Prostate gland (tissue), 2 donors: ENCODE data around the gene C16orf89.

Experiments used
- POLR2A ChIP-seq: fragments of 450-650 bp; IDR thresholded peaks from one replicate; pipeline ENCODE4 v1.6.1; 2016; ENCODE audit warnings: antibody characterized with exemption, mild to moderate bottlenecking
- POLR2AphosphoS5 ChIP-seq: sonication (generic); formaldehyde crosslinking; IDR thresholded peaks from one replicate; pipeline ENCODE4 v1.6.1; 2017; ENCODE audit warnings: antibody characterized with exemption
- TF ChIP-seq, protein P1 (sequence below), 4 experiments: fragments of 200-600 bp in 2 of 4; fragments of 450-650 bp in 2 of 4; sonication (generic) in 2 of 4; IDR thresholded peaks; 1 replicate in 3 of 4; 2 replicates in 1 of 4; pipeline ENCODE4 v1.5.1; 2016 to 2019; ENCODE audit warnings: antibody characterized with exemption in 4 of 4, mild to moderate bottlenecking in 2 of 4, moderate library complexity in 2 of 4

DNA sequence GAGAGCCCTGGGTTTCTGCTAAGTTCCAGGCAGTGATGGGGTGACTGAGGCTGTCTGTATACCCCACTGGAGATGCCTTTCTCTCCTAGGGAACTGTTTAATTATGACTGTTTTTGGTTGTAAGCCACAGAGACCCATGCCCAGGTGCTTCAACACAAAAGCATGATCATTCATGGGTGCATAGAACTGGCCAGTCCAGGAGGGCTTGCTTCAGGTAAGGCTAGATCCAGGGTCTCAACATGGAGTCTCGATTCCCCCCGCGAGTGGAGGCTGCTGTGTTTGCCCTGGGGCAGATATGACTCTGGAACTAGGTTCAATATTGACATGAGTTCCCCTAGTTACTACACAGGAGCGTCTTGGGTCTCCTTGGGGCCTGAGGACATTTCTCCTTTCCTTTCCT is 49.9 kb downstream of the C16orf89 start:
- no peak for TF ChIP-seq POLR2AphosphoS5
- TF ChIP-seq POLR2A, result no peak
- TF ChIP-seq, protein P1, sequence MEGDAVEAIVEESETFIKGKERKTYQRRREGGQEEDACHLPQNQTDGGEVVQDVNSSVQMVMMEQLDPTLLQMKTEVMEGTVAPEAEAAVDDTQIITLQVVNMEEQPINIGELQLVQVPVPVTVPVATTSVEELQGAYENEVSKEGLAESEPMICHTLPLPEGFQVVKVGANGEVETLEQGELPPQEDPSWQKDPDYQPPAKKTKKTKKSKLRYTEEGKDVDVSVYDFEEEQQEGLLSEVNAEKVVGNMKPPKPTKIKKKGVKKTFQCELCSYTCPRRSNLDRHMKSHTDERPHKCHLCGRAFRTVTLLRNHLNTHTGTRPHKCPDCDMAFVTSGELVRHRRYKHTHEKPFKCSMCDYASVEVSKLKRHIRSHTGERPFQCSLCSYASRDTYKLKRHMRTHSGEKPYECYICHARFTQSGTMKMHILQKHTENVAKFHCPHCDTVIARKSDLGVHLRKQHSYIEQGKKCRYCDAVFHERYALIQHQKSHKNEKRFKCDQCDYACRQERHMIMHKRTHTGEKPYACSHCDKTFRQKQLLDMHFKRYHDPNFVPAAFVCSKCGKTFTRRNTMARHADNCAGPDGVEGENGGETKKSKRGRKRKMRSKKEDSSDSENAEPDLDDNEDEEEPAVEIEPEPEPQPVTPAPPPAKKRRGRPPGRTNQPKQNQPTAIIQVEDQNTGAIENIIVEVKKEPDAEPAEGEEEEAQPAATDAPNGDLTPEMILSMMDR (IDR thresholded peaks at IDR 0.05), result no peak
